HG03135 (cell line): Measurements from ENCODE around the gene PCP2.

ENCODE experiments used
- ATAC-seq: cut with Tn5 transposase; IDR thresholded peaks from one replicate; pipeline ENCODE4 v1.9.1; 2021; ENCODE audit warnings: mild to moderate bottlenecking, moderate library complexity; ENCODE audit not compliant: unreplicated experiment

Gene PCP2

GRCh38 chr19:7633698-7634097 is at the start of gene PCP2:
TSS of gene PCP2 (minus strand) at chr19:7633719. CDS start at chr19:7633457, 262 bp downstream.
- ATAC-seq = no peak

- ATAC-seq = no peak
Measured at GRCh38 chr19:7682175-7682855, 48.8 kb upstream of the PCP2 start.

GRCh38 chr19:7681340-7682174 is 48.0 kb upstream of the PCP2 start:
- peak; percentile 32 for ATAC-seq

- peak; percentile 47 for ATAC-seq
Measured at GRCh38 chr19:7680606-7681339, 47.3 kb upstream of the PCP2 start, which contains the start of gene TRAPPC5. TSS of gene TRAPPC5 (plus strand) at chr19:7680833. CDS start at chr19:7682254, 1,421 bp downstream.

GRCh38 chr19:7679771-7680605 is 46.5 kb upstream of the PCP2 start:
- ATAC-seq = no peak

GRCh38 chr19:7678971-7679751 is 45.6 kb upstream of the PCP2 start:
- no peak for ATAC-seq

GRCh38 chr19:7677669-7678311 is 44.3 kb upstream of the PCP2 start:
- no peak for ATAC-seq

GRCh38 chr19:7676854-7677253 is 43.3 kb upstream of the PCP2 start, which contains the start of gene MCEMP1:
TSS of gene MCEMP1 (plus strand) at chr19:7677090. CDS start at chr19:7677121, 31 bp downstream.
- ATAC-seq = no peak

- no peak for ATAC-seq
Measured at GRCh38 chr19:7676376-7676775, 42.9 kb upstream of the PCP2 start.

- no peak for ATAC-seq
Measured at GRCh38 chr19:7674010-7675005, 40.8 kb upstream of the PCP2 start.

- ATAC-seq = no peak
Measured at GRCh38 chr19:7672522-7672921, 39.0 kb upstream of the PCP2 start.

GRCh38 chr19:7670790-7671189 is 37.3 kb upstream of the PCP2 start:
- no peak for ATAC-seq

GRCh38 chr19:7670150-7670783 is 36.7 kb upstream of the PCP2 start:
- ATAC-seq = no peak

- no peak for ATAC-seq
Measured at GRCh38 chr19:7669641-7670040, 36.1 kb upstream of the PCP2 start.

- no peak for ATAC-seq
Measured at GRCh38 chr19:7668842-7669241, 35.3 kb upstream of the PCP2 start, which contains the start of gene RETN. TSS of gene RETN (plus strand) at chr19:7669049. CDS start at chr19:7669327, 278 bp downstream.

GRCh38 chr19:7665076-7665475 is 31.6 kb upstream of the PCP2 start:
- ATAC-seq = no peak

GRCh38 chr19:7663706-7664105 is 30.2 kb upstream of the PCP2 start:
- no peak for ATAC-seq
